Loucy (cell line): ENCODE results near the gene RPTOR.

Experiments used
- H2AFZ ChIP-seq: fragments of 200-600 bp; sonication (generic); 2 replicates; pipeline ENCODE4 v1.6.0; 2016; ENCODE audit warnings: antibody characterized with exemption, mild to moderate bottlenecking, low read length, moderate library complexity
- H3F3A ChIP-seq: fragments of 200-600 bp; 2 replicates; pipeline ENCODE4 v1.6.0; 2016; ENCODE audit warnings: antibody characterized with exemption, low read depth, mild to moderate bottlenecking
- H3K27me3 ChIP-seq: fragments of 200-600 bp; sonication (generic); 2 replicates; pipeline ENCODE4 v1.6.1; 2014; ENCODE audit warnings: low read length, mild to moderate bottlenecking; ENCODE audit not compliant: insufficient read depth, poor library complexity, severe bottlenecking
- H3K36me3 ChIP-seq: fragments of 200-600 bp; sonication (generic); 2 replicates; pipeline ENCODE4 v1.6.1; 2016; ENCODE audit warnings: low read length; ENCODE audit not compliant: insufficient read depth
- H3K4me1 ChIP-seq: fragments of 200-600 bp; sonication (generic); 2 replicates; pipeline ENCODE4 v1.5.1; 2014; ENCODE audit warnings: low read length, mild to moderate bottlenecking; ENCODE audit not compliant: insufficient read depth, poor library complexity, severe bottlenecking
- H3K4me2 ChIP-seq: fragments of 200-600 bp; sonication (generic); 2 replicates; pipeline ENCODE4 v1.6.0; 2014; ENCODE audit warnings: antibody characterized with exemption, low read length, low read depth, mild to moderate bottlenecking; ENCODE audit not compliant: poor library complexity, severe bottlenecking
- H3K4me3 ChIP-seq: fragments of 200-600 bp; sonication (generic); 2 replicates; pipeline ENCODE4 v1.5.1; 2014; ENCODE audit warnings: low read length, mild to moderate bottlenecking, mixed read lengths; ENCODE audit not compliant: poor library complexity, severe bottlenecking
- H3K79me2 ChIP-seq: fragments of 200-600 bp; sonication (generic); 2 replicates; pipeline ENCODE4 v1.6.1; 2014; ENCODE audit warnings: low read length; ENCODE audit not compliant: insufficient read depth
- H3K9ac ChIP-seq: fragments of 200-600 bp; sonication (generic); 2 replicates; pipeline ENCODE4 v1.6.0; 2014; ENCODE audit warnings: mild to moderate bottlenecking, low read depth, low read length, moderate library complexity; ENCODE audit not compliant: poor library complexity, severe bottlenecking
- H3K9me2 ChIP-seq: fragments of 200-600 bp; sonication (generic); replicated peaks from 2 replicates; pipeline ENCODE4 v1.6.1; 2016; ENCODE audit warnings: low read depth, low read length, mixed read lengths
- H3K9me3 ChIP-seq: fragments of 200-600 bp; sonication (generic); 2 replicates; pipeline ENCODE4 v1.6.1; 2014; ENCODE audit warnings: mild to moderate bottlenecking, antibody characterized with exemption, low read length, low read depth; ENCODE audit not compliant: insufficient read depth
- H4K20me1 ChIP-seq: fragments of 200-600 bp; sonication (generic); 2 replicates; pipeline ENCODE4 v1.6.0; 2014; ENCODE audit warnings: antibody characterized with exemption, low read length, mild to moderate bottlenecking; ENCODE audit not compliant: insufficient read depth, poor library complexity, severe bottlenecking
- CTCF ChIP-seq: fragments of 200-600 bp; sonication (generic); conservative IDR thresholded peaks from 2 replicates; pipeline ENCODE4 v1.5.1; 2014; ENCODE audit warnings: mild to moderate bottlenecking, antibody characterized with exemption, low read length
- EZH2phosphoT487 ChIP-seq: fragments of 200-600 bp; IDR thresholded peaks from 2 replicates; pipeline ENCODE4 v1.6.1; 2018; ENCODE audit warnings: antibody characterized with exemption, mild to moderate bottlenecking, moderate library complexity, borderline replicate concordance

Gene RPTOR

GRCh38 chr17:80861418-80861815, 316.8 kb downstream of the RPTOR start:
- Histone ChIP-seq H3K4me3 (no peak overlapping the region), H3K79me2 (no peaks in the 10 kb centered on the region), H2AFZ (no peak overlapping the region), H3K36me3 (no peaks in the 10 kb centered on the region; the same call in 1 of the 2 replicates), H3F3A (no peaks in the 10 kb centered on the region), H3K4me1 (peaks cover 25% of the 10 kb centered on the region), H4K20me1 (no peaks in the 10 kb centered on the region), H3K9ac (peak overlapping the region; percentile 48), H3K27me3 (no peaks in the 10 kb centered on the region), H3K9me2 (no peaks in the 10 kb centered on the region), H3K4me2 (peak overlapping the region; percentile 23), H3K9me3 (no peaks in the 10 kb centered on the region)
- TF ChIP-seq CTCF (no peak), EZH2phosphoT487 (no peak)

GRCh38 chr17:80861892-80862291, 317.3 kb downstream of the RPTOR start:
- TF ChIP-seq EZH2phosphoT487 = no peak
- TF ChIP-seq CTCF = peak; percentile 36
- H3K36me3 ChIP-seq = no peaks in the 10 kb centered on the region; the same call in 1 of the 2 replicates
- no peaks in the 10 kb centered on the region for H3K9me2 ChIP-seq
- no peaks in the 10 kb centered on the region for H3K9me3 ChIP-seq
- peaks cover 25% of the 10 kb centered on the region for H3K4me1 ChIP-seq
- no peak overlapping the region for H3K4me3 ChIP-seq
- no peak overlapping the region for H2AFZ ChIP-seq
- H4K20me1 ChIP-seq = no peaks in the 10 kb centered on the region
- H3K4me2 ChIP-seq = no peak overlapping the region
- H3K79me2 ChIP-seq = no peaks in the 10 kb centered on the region
- H3K27me3 ChIP-seq = no peaks in the 10 kb centered on the region
- peak overlapping the region; percentile 48 for H3K9ac ChIP-seq
- H3F3A ChIP-seq = no peaks in the 10 kb centered on the region

- Histone ChIP-seq H3K9me2 (no peaks in the 10 kb centered on the region), H2AFZ (no peak overlapping the region), H3K4me3 (no peak overlapping the region), H3K9me3 (no peaks in the 10 kb centered on the region), H3K4me2 (no peak overlapping the region), H3K79me2 (no peaks in the 10 kb centered on the region), H3K36me3 (no peaks in the 10 kb centered on the region; the same call in 1 of the 2 replicates), H3K27me3 (no peaks in the 10 kb centered on the region), H3F3A (no peaks in the 10 kb centered on the region), H4K20me1 (no peaks in the 10 kb centered on the region), H3K9ac (peak overlapping the region; percentile 48), H3K4me1 (peaks cover 31% of the 10 kb centered on the region)
- TF ChIP-seq EZH2phosphoT487 (no peak), CTCF (no peak)
Observed at GRCh38 chr17:80862481-80862961, 317.9 kb downstream of the RPTOR start.
